Keratinocyte (primary cell): ENCODE data around the gene ANAPC1.

ENCODE experiments used
- EZH2 ChIP-seq: IDR thresholded peaks from one replicate; pipeline ENCODE4 v1.6.1; 2012; ENCODE audit warnings: inconsistent platforms, mild to moderate bottlenecking, low read length, moderate library complexity
- TF ChIP-seq, protein P1 (sequence below), 3 experiments: IDR thresholded peaks in 1 of 3; conservative IDR thresholded peaks in 1 of 3; optimal IDR thresholded peaks in 1 of 3; 2 replicates in 2 of 3; 3 replicates in 1 of 3; pipeline versions ENCODE3 to v1.5.1; 2011; ENCODE audit warnings: low read length in 3 of 3, mild to moderate bottlenecking in 3 of 3, moderate library complexity in 2 of 3, control low read depth in 1 of 3, inconsistent platforms in 1 of 3; ENCODE audit not compliant: insufficient read depth in 2 of 3; ENCODE audit errors: extremely low read depth in 1 of 3

DNA sequence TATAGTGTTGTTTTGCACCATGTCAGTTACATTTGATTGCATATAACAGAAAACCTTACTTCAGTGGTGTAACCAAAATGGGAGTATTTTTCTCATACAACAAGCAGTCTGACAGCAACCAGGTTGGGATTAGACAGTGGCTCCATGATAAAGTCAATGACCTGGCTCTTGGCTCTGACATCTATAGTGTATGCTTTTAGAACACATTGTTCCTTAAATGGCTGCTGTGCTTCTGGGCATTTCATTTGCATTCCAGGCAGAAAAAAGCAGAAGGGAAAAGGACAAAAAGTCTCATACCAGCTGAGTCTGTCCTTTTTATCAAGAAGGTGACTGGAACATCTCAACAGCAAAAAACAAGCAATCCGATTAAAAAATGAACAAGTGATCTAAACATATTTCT, 24.6 kb upstream of the ANAPC1 start:
- TF ChIP-seq, protein P1, sequence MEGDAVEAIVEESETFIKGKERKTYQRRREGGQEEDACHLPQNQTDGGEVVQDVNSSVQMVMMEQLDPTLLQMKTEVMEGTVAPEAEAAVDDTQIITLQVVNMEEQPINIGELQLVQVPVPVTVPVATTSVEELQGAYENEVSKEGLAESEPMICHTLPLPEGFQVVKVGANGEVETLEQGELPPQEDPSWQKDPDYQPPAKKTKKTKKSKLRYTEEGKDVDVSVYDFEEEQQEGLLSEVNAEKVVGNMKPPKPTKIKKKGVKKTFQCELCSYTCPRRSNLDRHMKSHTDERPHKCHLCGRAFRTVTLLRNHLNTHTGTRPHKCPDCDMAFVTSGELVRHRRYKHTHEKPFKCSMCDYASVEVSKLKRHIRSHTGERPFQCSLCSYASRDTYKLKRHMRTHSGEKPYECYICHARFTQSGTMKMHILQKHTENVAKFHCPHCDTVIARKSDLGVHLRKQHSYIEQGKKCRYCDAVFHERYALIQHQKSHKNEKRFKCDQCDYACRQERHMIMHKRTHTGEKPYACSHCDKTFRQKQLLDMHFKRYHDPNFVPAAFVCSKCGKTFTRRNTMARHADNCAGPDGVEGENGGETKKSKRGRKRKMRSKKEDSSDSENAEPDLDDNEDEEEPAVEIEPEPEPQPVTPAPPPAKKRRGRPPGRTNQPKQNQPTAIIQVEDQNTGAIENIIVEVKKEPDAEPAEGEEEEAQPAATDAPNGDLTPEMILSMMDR (optimal IDR thresholded peaks at IDR 0.05 in 1 of 3, IDR thresholded peaks at IDR 0.05 in 1 of 3, conservative IDR thresholded peaks at IDR 0.05 in 1 of 3; ENCODE audit: extremely low read depth in 1 of 3, insufficient read depth in 2 of 3, low read length in 3 of 3) = no peak
- no peak for TF ChIP-seq EZH2
